ENCODE data around the gene TMED1.

The TMED1 gene

DNA sequence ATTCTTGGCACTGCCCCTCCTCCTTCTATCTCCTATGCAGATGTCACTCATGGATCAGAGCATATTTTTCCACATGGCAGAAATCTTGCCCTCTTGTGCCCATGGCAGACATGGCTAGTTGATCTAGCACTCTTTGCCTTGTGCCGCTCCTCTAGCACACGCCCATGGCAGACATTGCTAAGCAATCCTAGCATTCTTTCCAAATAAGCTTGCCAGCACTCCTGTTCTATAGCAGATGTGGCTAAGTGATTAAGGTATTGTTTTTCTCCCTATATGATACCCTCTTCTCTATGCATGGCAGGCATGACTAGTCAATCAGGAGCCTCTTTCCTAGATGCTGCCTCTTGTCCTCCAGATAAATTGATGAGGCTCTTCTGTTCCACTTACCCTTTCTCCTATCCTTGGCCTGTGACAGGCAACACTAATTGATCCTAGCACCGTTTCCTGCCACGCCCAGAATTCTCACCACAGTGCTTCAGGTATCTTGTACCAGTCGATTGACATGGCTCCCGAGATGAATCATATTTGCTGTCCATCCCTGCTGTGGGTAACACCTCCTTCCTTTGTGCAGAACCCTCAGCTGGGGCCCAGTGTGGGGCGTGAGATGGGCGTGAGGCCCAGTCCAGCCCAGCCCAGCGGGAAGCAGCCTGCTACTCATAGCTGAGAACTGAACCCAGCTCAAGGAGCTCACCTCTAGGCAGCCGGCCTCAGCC lies 26.9 kb downstream of the TMED1 start:
- no peak for DNase-seq

DNA sequence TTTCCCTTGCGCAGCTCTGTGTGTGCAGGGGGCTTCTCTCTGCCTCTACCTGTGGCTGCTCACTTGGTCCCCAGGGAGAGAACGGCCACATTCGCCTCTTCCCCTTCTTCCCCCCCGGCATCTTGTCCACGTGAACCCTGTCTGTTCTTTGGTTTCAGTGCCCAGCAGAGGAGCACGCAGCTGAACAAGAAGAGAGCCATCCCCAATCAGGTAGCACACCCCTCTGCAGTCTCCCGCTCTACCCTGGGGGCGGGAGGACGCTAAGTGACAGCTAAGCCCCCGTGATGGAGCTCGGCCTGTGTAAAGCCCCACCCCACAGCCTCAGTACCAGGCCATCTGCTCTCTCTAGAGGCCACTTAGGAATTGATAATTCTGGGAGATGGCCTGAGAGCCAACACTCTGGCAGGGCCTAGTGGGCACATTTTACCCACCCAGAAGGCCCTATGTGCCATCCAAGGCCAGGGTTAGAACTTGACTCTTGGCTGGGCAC lies 30.2 kb downstream of the TMED1 start:
- DNase-seq, result no peak

DNA sequence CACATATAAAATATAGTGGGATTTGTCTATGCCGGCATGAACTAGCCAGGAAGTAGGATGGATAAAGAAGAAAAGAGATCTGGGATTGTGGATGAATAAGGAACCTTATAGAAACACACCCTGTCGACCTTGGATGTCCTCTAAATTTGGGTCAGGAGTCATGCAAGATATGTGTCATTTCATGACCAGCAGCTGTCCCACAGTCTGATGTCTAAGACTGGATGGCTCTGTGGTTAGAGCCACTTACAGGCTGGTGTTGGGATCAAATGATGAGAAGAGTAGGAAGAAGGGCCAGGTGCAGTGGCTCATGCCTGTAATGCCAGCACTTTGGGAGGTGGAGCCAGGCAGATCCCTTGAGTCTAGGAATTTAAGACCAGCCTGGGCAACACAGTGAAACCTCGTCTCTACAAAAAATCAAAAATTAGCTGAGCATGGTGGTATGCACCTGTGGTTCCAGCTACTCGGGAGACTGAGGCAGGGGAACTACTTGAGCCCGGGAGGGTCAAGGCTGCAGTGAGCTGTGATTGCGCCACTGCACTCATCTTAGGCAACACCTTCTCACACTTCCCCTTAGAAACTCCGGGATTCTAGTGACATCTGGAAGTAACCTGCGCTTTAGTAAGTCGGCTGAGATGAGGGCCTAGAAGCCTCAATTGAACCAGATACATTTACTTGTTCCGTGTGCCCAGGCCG lies 30.8 kb downstream of the TMED1 start:
- no peak for DNase-seq

DNA sequence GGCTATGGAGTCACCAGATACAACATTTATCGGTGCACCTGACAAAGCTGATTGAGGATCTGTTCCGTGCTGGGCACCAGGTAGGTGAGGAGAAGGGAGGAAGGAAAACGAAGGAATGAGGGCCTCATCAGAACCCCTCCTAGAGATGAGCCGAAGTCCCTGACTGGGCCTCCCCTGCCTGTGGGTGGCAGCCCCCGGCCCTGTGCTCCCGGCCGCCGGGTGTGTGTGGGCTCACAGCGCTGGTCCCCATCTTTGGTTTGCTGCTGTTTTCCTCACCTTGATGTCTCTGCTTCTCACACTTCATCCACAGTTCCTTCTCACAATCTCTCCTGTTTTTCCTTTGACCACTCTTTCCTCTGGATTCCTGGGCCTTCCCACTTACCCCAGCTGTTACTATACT lies 32.8 kb downstream of the TMED1 start:
- no peak for DNase-seq

DNA sequence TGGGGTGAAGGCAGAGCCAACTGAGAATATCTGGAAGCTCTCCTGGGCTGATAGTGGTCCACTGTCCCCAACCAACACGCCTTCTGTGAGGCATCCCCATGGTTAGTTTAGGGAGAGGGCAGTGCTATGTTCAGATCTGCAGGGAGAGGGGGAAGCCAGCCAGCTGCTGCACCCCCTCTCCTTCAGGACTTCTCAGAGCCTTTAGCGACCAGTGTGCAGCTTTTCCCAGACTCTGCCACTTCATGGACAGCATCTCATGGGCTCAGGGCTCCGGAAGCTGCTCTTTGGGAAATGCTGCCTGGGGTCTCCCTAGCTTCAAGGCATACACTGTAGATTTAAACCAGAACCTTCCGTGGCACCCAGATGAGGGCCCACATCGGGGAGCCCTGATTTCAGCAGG lies 33.5 kb downstream of the TMED1 start:
- DNase-seq, result no peak

DNA sequence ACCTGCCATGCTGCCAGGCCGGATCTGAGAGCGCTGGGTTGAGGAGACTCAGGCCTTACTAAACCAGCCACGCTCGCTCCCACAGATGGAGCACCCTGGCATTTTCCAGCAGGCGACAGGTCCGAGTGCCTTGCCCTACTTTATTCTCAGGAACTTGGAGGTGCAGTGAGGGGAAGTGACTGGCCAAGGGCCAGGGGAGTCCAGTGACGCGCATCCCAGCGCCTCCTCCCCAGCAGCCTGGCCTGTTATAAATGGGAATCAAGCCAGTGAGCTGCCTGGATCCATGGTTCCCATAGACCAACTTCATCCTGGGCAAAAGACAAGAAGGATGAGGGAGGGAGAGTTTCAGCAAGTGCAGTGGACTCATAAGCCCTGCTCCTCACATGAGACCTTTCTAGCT lies 35.5 kb downstream of the TMED1 start:
- DNase-seq, result no peak

DNA sequence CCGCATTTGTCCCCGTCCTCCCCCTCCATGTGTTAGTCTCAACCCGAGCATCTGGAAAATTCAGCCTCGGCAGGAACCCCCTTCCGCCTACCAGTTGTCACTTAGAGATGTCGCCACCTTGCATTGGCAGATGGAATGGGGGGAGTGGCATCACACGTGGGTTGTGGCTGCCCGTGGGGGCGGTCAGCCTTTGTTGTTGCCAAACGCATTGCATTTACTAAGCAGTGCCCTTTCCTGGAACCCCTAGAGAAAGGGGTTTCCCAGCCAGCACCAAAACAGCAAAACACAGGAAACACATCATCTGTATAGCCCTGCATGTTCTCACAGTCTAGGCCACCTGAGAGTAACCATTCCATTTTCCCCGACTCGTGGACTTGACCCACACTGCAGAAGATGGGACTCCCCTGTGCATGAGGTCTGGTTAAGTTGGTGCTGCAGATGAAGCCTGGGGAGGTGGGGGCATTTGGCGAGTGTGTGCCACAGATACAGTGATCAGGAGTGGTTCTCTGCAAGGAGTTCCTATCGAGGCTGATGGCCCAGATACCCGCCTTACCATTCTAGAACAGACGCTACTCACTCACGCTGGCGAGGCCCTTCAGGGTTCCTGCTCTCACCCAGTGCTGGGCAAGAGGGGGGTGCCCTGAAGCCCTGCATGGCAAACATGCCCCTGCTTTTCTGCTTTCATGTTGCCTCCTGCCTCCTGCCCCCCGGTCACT lies 38.3 kb downstream of the TMED1 start:
- no peak for DNase-seq

DNA sequence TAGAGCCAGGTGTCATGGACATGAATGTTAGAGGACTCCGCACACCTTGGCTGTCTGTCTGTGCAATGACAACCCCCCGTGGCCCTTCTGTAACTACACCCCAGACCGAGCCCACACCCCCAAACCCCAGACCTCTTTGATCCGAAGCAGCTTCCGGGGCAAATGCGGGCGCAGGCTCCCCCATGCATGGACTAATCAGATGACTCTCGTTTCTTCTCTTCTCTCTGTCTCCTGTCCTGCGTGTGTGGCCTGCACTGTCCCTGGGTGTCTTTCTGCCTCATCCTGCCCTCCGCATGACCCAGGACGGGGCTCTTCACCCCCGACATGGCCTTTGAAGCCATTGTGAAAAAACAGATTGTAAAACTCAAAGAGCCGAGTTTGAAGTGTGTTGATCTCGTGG lies 38.9 kb downstream of the TMED1 start:
- DNase-seq, result no peak

DNA sequence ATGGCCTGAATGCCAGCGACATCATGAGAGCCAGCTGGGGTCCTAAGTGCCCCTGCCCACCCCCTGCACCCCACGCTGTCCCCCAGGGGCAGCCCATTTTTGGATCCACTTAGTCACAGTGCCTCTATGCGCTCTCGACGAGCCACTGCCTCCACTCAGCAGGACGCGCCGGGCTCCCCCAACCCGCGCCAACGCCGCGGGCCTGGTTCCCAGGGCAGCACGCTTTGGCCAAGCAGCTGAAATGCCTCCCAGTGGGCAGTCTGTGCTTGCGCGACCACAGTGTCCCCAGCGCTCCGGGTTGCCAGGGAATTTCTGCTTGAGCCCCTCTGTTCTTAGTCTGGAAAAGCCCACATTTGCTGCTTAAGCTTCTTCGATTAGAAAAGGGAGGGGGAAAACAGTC lies 39.4 kb downstream of the TMED1 start:
- no peak for DNase-seq

DNA sequence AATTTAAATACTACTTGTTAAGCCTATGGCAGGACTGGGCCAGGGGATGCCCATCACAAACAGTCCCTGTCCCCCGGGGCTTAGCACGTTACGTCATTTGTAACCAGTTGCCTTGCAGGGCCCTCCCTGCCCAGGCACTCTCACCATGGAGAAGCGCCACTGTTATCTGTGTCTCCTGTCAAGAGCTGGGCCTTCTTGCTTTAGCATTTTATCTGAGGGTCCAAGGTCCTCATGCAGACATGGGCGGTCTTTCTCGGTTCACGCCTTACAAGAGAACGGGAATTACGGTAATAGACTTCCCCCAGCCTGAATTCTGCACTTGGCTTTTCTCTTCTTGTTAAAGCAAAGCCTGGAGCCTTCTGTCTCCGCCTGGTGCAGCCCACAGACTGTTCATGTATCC lies 46.1 kb downstream of the TMED1 start:
- DNase-seq, result no peak

DNA sequence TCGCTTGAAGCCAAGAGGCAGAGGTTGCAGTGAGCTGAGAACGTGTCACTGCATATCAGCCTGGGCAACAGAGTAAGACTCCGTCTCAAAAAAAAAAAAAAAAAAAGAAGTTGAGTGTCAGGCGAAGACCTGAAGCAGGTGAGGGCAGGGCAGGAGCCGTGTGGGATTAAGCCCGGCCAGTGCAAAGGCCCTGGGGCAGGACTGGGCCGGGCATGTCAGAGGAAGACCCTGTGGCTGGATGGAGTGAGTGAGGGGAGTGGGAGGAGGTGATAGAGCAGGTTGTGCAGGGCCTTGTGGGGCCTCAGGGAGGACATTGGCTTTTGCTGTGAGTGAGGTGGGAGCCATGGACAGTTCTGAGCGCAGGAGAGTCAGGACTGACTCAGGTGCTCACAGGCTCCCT lies 47.9 kb downstream of the TMED1 start:
- no peak for DNase-seq

DNA sequence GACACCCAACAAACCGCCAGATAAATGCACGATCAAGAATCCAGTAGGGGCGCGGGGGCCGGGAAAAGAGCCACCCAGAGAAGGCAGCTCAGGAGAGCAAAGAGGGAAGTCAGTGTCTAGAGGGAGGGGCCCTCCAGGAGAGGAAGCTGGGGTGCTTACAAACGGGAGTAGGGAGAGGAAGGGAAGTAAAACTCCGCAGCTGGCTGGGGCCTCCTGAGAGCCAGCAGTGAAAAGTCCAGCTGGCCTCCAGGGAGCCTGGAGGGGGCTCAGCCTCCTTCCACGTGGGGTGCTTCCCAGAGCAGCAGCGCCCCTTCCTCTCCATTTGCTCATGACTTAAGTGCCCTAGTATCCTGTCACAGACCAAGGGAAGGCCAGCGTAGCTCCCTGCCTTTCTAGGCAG lies 51.8 kb downstream of the TMED1 start:
- no peak for DNase-seq

DNA sequence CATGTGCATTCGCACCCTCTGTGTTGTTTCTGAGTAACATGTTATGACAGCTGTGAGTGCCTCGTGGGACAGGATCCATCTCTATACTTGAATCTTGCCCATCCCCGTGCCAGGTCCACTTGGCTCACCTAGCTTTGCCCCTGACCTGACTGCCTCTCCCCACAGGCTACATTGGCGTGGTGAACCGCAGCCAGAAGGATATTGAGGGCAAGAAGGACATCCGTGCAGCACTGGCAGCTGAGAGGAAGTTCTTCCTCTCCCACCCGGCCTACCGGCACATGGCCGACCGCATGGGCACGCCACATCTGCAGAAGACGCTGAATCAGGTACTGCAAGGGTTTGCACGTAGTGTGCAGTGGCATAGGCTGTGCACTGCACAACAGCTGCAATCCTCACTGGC lies 53.2 kb downstream of the TMED1 start:
- no peak for DNase-seq
